GM23338 (cell line): ENCODE results near the gene EXOC3. TPM values are rescaled to one million over a fixed set of nuclear protein-coding genes. Genes with fewer than 3 reads are reported as not detected.

Source experiments
- ATAC-seq: fragments of 200-7000 bp; cut with Tn5 transposase; 3 replicates; pipeline ENCODE4 v1.9.1; 2020
- DNase-seq: peaks from one replicate; pipeline ENCODE4 v3.0.0-alpha.2; 2015; ENCODE audit warnings: low spot score
- H2AFZ ChIP-seq: fragments of 200-600 bp; sonication (generic); 2 replicates; pipeline ENCODE4 v1.8.0; 2016; ENCODE audit warnings: antibody characterized with exemption, mild to moderate bottlenecking, moderate library complexity
- H3F3A ChIP-seq: fragments of 200-600 bp; sonication (generic); replicated peaks from 2 replicates; pipeline ENCODE4 v1.8.0; 2017; ENCODE audit warnings: antibody characterized with exemption, mixed run types, low read depth
- H3K27ac ChIP-seq: fragments of 200-600 bp; sonication (generic); 2 replicates; pipeline ENCODE4 v1.6.1; 2016; ENCODE audit warnings: low read depth
- H3K27me3 ChIP-seq: fragments of 200-600 bp; sonication (generic); 2 replicates; pipeline ENCODE4 v1.8.0; 2016; ENCODE audit warnings: mild to moderate bottlenecking, mixed run types, moderate library complexity; ENCODE audit not compliant: insufficient read depth
- H3K36me3 ChIP-seq: fragments of 200-600 bp; sonication (generic); 2 replicates; pipeline ENCODE4 v1.8.0; 2016; ENCODE audit warnings: mild to moderate bottlenecking; ENCODE audit not compliant: insufficient read depth
- H3K4me1 ChIP-seq: fragments of 200-600 bp; sonication (generic); 2 replicates; pipeline ENCODE4 v1.8.0; 2016; ENCODE audit warnings: mild to moderate bottlenecking, moderate library complexity; ENCODE audit not compliant: insufficient read depth
- H3K4me2 ChIP-seq: fragments of 200-600 bp; sonication (generic); 2 replicates; pipeline ENCODE4 v1.7.1; 2017; ENCODE audit warnings: mixed run types
- H3K4me3 ChIP-seq: fragments of 200-600 bp; sonication (generic); 2 replicates; pipeline ENCODE4 v1.6.1; 2016; ENCODE audit warnings: mixed run types
- H3K79me2 ChIP-seq: fragments of 200-600 bp; sonication (generic); replicated peaks from 2 replicates; pipeline ENCODE4 v1.8.0; 2017; ENCODE audit warnings: mild to moderate bottlenecking; ENCODE audit not compliant: insufficient read depth
- H3K9me2 ChIP-seq: fragments of 200-600 bp; sonication (generic); 2 replicates; pipeline ENCODE4 v1.8.0; 2017; ENCODE audit not compliant: insufficient read depth
- H4K20me1 ChIP-seq: fragments of 200-600 bp; sonication (generic); replicated peaks from 2 replicates; pipeline ENCODE4 v1.8.0; 2017; ENCODE audit warnings: mild to moderate bottlenecking; ENCODE audit not compliant: insufficient read depth
- H3K27ac Mint-ChIP-seq: 2 replicates; pipeline ENCODE4 v1.8.0; 2020; ENCODE audit warnings: inconsistent platforms, mild to moderate bottlenecking, moderate library complexity, mixed read lengths
- H3K27me3 Mint-ChIP-seq: 3 replicates; pipeline ENCODE4 v1.8.0; 2022; ENCODE audit warnings: low read depth, mild to moderate bottlenecking, moderate library complexity, mixed read lengths, inconsistent platforms; ENCODE audit not compliant: insufficient read depth, poor library complexity
- H3K36me3 Mint-ChIP-seq: 3 replicates; pipeline ENCODE4 v1.8.0; 2021; ENCODE audit warnings: low read depth, mild to moderate bottlenecking, inconsistent platforms, moderate library complexity, mixed read lengths
- H3K4me1 Mint-ChIP-seq: 3 replicates; pipeline ENCODE4 v1.8.0; 2020; ENCODE audit warnings: mild to moderate bottlenecking, inconsistent platforms, mixed read lengths
- H3K4me3 Mint-ChIP-seq: 3 replicates; pipeline ENCODE4 v1.8.0; 2021; ENCODE audit warnings: moderate library complexity, mild to moderate bottlenecking, inconsistent platforms, mixed read lengths
- H3K9me3 Mint-ChIP-seq: 3 replicates; pipeline ENCODE4 v1.8.0; 2020; ENCODE audit warnings: moderate library complexity, mild to moderate bottlenecking, inconsistent platforms, mixed read lengths
- CTCF ChIP-seq, 2 experiments: fragments of 200-600 bp in 1 of 2; sonication (generic) in 1 of 2; conservative IDR thresholded peaks; 2 replicates each; pipeline versions ENCODE4 v1.5.1 to v1.6.1; 2016 to 2017; ENCODE audit warnings: antibody characterized with exemption in 2 of 2, low read depth in 2 of 2, mild to moderate bottlenecking in 2 of 2, moderate library complexity in 1 of 2
- EZH2 ChIP-seq: fragments of 200-600 bp; sonication (generic); IDR thresholded peaks from one replicate; pipeline ENCODE4 v1.8.0; 2017; ENCODE audit warnings: antibody characterized with exemption, mild to moderate bottlenecking, low read depth; ENCODE audit not compliant: unreplicated experiment
- EZH2phosphoT487 ChIP-seq: fragments of 200-600 bp; sonication (generic); IDR thresholded peaks from one replicate; pipeline ENCODE4 v1.8.1; 2018; ENCODE audit warnings: antibody characterized with exemption; ENCODE audit not compliant: unreplicated experiment
- JUNB ChIP-seq: IDR thresholded peaks from one replicate; pipeline ENCODE4 v1.6.1; 2016; ENCODE audit warnings: antibody characterized with exemption; ENCODE audit not compliant: unreplicated experiment
- POLR2AphosphoS5 ChIP-seq: IDR thresholded peaks from 2 replicates; pipeline ENCODE4 v1.6.1; 2016; ENCODE audit warnings: antibody characterized with exemption, low read depth
- STAT1 ChIP-seq: IDR thresholded peaks from one replicate; pipeline ENCODE4 v1.6.1; 2016; ENCODE audit warnings: antibody characterized with exemption; ENCODE audit not compliant: unreplicated experiment
- ZNF114 ChIP-seq: fragments of 250-450 bp; sonication (Bioruptor Pico); IDR thresholded peaks from 2 replicates; pipeline ENCODE4 v1.5.0; 2020; ENCODE audit warnings: mild to moderate bottlenecking, moderate library complexity
- polyA plus RNA-seq: library from polyadenylated mRNA; unstranded; fragments of >200 nt; fragmentation: Nextera tagmentation; extraction: Ambion mirVana; gene quantifications from 2 replicates; pipeline ENCODE4 v1.2.1, GENCODE V29; 2016
- total RNA-seq: library from RNA; depleted of rRNA; stranded (reverse); fragments of >200 nt; shearing (Covaris generic); gene quantifications from 2 replicates; pipeline ENCODE4 v1.2.3, GENCODE V29; 2014
- TF ChIP-seq, protein P1 (sequence below): fragments of 250-450 bp; sonication (Bioruptor Pico); IDR thresholded peaks from 2 replicates; pipeline ENCODE4 v1.5.0; 2020; ENCODE audit warnings: mild to moderate bottlenecking, moderate library complexity

The EXOC3 gene
- total and polyA plus RNA-seq, 2 experiments from 2014 or later: 13.4 to 31.6 TPM

GRCh38 chr5:422323-423232, 20.4 kb upstream of the EXOC3 start:
- Mint-ChIP-seq H3K4me3 (no peak overlapping the region), H3K9me3 (no peaks in the 10 kb centered on the region), H3K27ac (no peak overlapping the region), H3K27me3 (peaks cover 7% of the 10 kb centered on the region), H3K36me3 (no peaks in the 10 kb centered on the region), H3K4me1 (peaks cover 4% of the 10 kb centered on the region; the same call in 1 of the 3 replicates)
- Histone ChIP-seq H3K36me3 (no peaks in the 10 kb centered on the region), H4K20me1 (no peaks in the 10 kb centered on the region), H3K4me2 (no peak overlapping the region), H3K27ac (no peak overlapping the region), H3K79me2 (no peaks in the 10 kb centered on the region), H3K4me1 (no peaks in the 10 kb centered on the region), H3K4me3 (no peak overlapping the region), H3F3A (no peaks in the 10 kb centered on the region), H2AFZ (no peak overlapping the region), H3K9me2 (peaks cover 8% of the 10 kb centered on the region), H3K27me3 (no peaks in the 10 kb centered on the region)
- DNase-seq (no peak), ATAC-seq (no peak)
- TF ChIP-seq STAT1: no peak
- no peak for TF ChIP-seq POLR2AphosphoS5
- TF ChIP-seq, protein P1, sequence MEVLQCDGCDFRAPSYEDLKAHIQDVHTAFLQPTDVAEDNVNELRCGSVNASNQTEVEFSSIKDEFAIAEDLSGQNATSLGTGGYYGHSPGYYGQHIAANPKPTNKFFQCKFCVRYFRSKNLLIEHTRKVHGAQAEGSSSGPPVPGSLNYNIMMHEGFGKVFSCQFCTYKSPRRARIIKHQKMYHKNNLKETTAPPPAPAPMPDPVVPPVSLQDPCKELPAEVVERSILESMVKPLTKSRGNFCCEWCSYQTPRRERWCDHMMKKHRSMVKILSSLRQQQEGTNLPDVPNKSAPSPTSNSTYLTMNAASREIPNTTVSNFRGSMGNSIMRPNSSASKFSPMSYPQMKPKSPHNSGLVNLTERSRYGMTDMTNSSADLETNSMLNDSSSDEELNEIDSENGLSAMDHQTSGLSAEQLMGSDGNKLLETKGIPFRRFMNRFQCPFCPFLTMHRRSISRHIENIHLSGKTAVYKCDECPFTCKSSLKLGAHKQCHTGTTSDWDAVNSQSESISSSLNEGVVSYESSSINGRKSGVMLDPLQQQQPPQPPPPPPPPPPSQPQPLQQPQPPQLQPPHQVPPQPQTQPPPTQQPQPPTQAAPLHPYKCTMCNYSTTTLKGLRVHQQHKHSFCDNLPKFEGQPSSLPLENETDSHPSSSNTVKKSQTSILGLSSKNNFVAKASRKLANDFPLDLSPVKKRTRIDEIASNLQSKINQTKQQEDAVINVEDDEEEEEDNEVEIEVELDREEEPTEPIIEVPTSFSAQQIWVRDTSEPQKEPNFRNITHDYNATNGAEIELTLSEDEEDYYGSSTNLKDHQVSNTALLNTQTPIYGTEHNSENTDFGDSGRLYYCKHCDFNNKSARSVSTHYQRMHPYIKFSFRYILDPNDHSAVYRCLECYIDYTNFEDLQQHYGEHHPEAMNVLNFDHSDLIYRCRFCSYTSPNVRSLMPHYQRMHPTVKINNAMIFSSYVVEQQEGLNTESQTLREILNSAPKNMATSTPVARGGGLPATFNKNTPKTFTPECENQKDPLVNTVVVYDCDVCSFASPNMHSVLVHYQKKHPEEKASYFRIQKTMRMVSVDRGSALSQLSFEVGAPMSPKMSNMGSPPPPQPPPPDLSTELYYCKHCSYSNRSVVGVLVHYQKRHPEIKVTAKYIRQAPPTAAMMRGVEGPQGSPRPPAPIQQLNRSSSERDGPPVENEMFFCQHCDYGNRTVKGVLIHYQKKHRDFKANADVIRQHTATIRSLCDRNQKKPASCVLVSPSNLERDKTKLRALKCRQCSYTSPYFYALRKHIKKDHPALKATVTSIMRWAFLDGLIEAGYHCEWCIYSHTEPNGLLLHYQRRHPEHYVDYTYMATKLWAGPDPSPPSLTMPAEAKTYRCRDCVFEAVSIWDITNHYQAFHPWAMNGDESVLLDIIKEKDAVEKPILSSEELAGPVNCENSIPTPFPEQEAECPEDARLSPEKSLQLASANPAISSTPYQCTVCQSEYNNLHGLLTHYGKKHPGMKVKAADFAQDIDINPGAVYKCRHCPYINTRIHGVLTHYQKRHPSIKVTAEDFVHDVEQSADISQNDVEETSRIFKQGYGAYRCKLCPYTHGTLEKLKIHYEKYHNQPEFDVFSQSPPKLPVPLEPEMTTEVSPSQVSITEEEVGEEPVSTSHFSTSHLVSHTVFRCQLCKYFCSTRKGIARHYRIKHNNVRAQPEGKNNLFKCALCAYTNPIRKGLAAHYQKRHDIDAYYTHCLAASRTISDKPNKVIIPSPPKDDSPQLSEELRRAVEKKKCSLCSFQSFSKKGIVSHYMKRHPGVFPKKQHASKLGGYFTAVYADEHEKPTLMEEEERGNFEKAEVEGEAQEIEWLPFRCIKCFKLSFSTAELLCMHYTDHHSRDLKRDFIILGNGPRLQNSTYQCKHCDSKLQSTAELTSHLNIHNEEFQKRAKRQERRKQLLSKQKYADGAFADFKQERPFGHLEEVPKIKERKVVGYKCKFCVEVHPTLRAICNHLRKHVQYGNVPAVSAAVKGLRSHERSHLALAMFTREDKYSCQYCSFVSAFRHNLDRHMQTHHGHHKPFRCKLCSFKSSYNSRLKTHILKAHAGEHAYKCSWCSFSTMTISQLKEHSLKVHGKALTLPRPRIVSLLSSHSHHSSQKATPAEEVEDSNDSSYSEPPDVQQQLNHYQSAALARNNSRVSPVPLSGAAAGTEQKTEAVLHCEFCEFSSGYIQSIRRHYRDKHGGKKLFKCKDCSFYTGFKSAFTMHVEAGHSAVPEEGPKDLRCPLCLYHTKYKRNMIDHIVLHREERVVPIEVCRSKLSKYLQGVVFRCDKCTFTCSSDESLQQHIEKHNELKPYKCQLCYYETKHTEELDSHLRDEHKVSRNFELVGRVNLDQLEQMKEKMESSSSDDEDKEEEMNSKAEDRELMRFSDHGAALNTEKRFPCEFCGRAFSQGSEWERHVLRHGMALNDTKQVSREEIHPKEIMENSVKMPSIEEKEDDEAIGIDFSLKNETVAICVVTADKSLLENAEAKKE (CRISPR knock-in tag): no peak
- no peak for TF ChIP-seq ZNF114
- no peak for TF ChIP-seq CTCF (conservative IDR thresholded peaks at IDR 0.05; ENCODE audit: low read depth in 2 of 2)
- TF ChIP-seq EZH2phosphoT487: no peak
- no peak for TF ChIP-seq JUNB
- TF ChIP-seq EZH2: no peak
